ENCODE measurements around the gene OVCH1.
A peak's percentile ranks its signal among the peaks of the same experiment; 100 is the strongest.
"Not testable (repeated sequence)": the region's sequence is repeated elsewhere in the genome, so short reads cannot be mapped to it uniquely, and the experiment has no call there.

The OVCH1 gene

GRCh38 chr12:29396774-29397173, 100.7 kb downstream of the OVCH1 start:
- no peak for DNase-seq

DNA sequence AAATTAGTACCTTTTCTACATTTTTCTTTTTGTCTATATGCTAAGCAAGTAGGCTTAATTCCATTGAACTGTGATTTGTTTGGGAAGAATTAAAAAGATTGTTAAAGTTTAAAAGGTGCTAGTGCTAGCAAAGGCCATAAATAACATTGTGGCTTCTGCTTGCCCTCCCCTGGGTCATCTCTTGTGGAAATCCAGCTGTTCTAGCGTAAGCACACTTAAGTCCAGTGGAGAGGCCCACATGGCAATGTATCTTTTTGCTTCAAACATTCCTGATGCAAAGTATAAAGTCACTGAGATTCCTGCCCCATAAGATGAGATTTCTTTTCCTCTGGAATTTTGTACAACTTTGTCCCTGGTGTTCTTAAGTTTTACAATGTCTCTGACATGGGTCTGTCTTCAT, 102.1 kb downstream of the OVCH1 start:
- no peak for DNase-seq

GRCh38 chr12:29390419-29390818, 107.1 kb downstream of the OVCH1 start:
- DNase-seq, result not testable (repeated sequence)

GRCh38 chr12:29389295-29389919, 108.1 kb downstream of the OVCH1 start:
- no peak for DNase-seq

DNA sequence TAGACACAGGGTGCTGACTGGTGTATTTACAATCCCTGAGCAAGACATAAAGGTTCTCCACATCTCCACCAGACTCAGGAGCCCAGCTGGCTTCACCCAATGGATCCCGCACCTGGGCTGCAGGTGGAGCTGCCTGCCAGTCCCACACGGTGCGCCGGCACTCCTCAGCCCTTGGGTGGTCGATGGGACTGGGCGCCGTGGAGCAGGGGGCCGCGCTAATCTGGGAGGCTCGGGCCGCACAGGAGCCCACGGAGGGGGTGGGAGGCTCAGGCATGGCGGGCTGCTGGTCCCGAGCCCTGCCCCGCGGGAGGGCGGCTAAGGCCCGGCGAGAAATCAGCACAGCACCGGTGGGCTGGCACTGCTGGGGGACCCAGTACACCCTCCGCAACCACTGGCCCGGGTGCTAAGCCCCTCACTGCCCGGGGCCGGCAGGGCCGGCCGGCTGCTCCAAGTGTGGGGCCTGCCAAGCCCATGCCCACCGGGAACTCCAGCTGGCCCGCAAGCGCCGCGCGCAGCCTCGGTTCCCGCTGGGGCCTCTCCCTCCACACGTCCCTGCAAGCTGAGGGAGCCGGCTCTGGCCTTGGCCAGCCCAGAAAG, 111.3 kb downstream of the OVCH1 start:
- not testable (repeated sequence) for DNase-seq

DNA sequence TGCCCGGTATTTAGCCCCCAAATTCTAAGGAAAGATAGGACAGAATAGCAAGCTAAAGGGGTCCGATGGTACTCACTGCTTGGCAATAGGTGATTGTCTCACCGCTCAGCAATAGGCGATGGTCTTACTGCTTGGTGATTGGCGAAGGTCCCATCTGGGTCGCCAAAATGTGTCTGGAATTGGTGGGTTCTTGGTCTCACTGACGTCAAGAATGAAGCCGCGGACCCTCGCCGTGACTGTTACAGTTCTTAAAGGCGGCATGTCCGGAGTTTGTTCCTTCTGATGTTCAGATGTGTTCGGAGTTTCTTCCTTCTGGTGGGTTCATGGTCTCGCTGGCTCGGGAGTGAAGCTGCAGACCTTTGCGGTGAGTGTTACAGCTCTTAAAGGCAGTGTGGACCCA, 112.3 kb downstream of the OVCH1 start:
- not testable (repeated sequence) for DNase-seq

DNA sequence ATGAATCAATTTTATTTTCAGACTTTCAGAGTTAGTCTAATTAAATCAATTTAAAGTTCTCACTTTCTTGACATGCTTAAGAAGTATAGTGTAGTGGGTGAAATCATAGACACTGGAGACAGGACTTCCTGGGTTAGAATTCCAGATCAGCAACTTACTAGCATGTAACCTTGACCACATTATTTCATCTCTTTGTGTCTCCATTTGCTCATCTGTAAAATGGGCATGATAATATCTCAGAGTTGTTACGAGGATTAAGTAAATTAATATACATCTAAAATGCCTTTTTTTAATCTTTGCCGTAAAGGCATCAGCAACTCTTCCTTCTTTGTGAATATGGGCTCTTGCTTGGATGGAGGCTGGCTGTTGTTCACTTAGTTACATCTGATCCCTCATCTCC, 115.2 kb downstream of the OVCH1 start:
- no peak for DNase-seq

DNA sequence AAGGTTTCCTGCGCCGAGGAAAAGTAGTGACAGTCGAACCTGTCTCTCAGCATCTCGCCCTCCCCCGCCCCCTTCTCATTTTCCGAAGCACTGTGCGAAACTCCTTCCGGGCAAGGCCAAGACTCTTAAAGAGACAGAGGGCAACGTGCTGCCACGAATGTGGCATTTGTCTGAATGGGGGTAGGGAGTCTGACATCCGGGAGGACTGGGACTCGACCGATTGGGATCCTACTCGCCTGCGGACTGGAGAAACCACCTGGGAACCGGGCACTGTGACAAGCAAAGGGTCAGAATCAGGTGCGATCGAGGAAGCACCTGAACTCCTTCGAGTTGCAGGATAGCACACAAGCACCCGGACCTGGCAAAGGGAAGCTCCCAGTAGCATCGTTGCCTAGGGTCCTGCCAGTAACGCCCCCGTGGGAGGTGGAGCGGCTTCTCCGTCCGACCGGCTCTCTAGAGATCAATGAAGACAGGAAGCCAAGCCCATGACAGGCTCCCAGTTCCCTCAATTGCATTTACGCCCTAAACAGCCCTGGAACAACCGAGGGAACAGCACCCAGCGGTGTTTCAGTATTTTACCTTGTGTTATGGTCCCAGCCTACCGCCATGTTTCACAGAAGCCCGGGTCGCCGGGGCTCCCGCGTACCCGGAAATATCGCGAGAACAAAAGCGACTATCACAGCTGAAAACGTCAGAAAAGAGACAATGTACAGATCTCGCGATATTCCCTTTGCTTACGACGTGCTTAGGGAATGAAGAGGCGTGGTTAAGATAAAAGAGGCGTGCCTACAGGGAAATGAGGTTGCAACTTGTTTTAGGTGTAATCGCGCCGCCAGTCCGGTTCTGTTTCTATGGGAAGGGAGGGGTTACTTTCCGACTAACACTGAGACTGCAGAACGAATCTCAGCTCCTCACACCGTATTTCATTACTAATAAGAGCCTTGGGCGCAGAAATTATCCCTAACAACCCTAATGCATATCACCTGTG, 116.7 kb downstream of the OVCH1 start, which contains the start of gene ERGIC2:
ERGIC2 (minus strand) TSS at position 637 of the 988 bp plus-strand sequence. CDS start 9,539 bp downstream, outside the sequence.
- DNase-seq, result peak; percentile 99
